A549 treated with AZD2906 at 1 μM for 4 hours (cell line): ENCODE data around the gene EIF3C. TPM values are rescaled to one million over a fixed set of nuclear protein-coding genes. Genes with fewer than 3 reads are reported as not detected.

Experiments used
- total RNA-seq: library from RNA; stranded (reverse); fragments of 200-300 nt; extraction: Qiagen RNA extraction; gene quantifications from 5 replicates; pipeline ENCODE4 v1.2.3, GENCODE V29; 2022

EIF3C gene
- total RNA-seq: 203 to 364 TPM (median 349 TPM) in 5 replicates

GRCh38 chr16:28711220-28712083 lies at the start of gene EIF3C:
Gene EIF3C (plus strand): TSS chr16:28711464. CDS start chr16:28711687, 223 bp downstream.

GRCh38 chr16:28751487-28751886 lies 40.2 kb downstream of the EIF3C start, which contains the start of gene NPIPB9:
Gene NPIPB9 (plus strand): TSS chr16:28751787.

Other genes starting within 250 kb of the EIF3C start
- 0.11 to 0.36 TPM (median 0.21 TPM) in 4 of 5 replicates, not detected in the other for gene NPIPB7, start 239.1 kb upstream of the EIF3C start, total RNA-seq
- gene CLN3, start 219.4 kb upstream of the EIF3C start, total RNA-seq: 19.6 to 39.3 TPM (median 32.8 TPM) in 5 replicates
- gene APOBR, start 216.8 kb upstream of the EIF3C start, total RNA-seq: 0.03 to 0.13 TPM (median 0.05 TPM) in 5 replicates
- not detected in 5 replicates for gene IL27, start 204.6 kb upstream of the EIF3C start, total RNA-seq
- gene NUPR1, start 172.5 kb upstream of the EIF3C start, total RNA-seq: 10.8 to 18.9 TPM (median 14.9 TPM) in 5 replicates
- gene SGF29, start 157.5 kb upstream of the EIF3C start, total RNA-seq: 22.2 to 23.7 TPM (median 22.4 TPM) in 5 replicates
- 0.07 to 0.14 TPM in 2 of 5 replicates, not detected in the others for gene SULT1A2, start 114.4 kb upstream of the EIF3C start, total RNA-seq
- gene SULT1A1, start 101.4 kb upstream of the EIF3C start, total RNA-seq: 4.5 to 6.0 TPM (median 5.7 TPM) in 5 replicates
- gene NPIPB8, start 73.4 kb upstream of the EIF3C start, total RNA-seq: 0.32 to 0.44 TPM (median 0.39 TPM) in 3 of 5 replicates, not detected in the others
- gene NPIPB9, start 40.3 kb downstream of the EIF3C start, total RNA-seq: 1.1 to 1.7 TPM (median 1.4 TPM) in 5 replicates
- 82.9 to 130 TPM (median 121 TPM) in 5 replicates for gene ATXN2L, start 111.5 kb downstream of the EIF3C start, total RNA-seq
- 221 to 309 TPM (median 290 TPM) in 5 replicates for gene TUFM, start 134.9 kb downstream of the EIF3C start, total RNA-seq
- 20.6 to 31.7 TPM (median 26.7 TPM) in 5 replicates for gene SH2B1, start 152.4 kb downstream of the EIF3C start, total RNA-seq
- 1.3 to 5.2 TPM (median 1.5 TPM) in 5 replicates for gene ATP2A1, start 167.0 kb downstream of the EIF3C start, total RNA-seq
- 7.3 to 10.4 TPM (median 8.7 TPM) in 5 replicates for gene RABEP2, start 213.8 kb downstream of the EIF3C start, total RNA-seq
- not detected in 5 replicates for gene CD19, start 220.5 kb downstream of the EIF3C start, total RNA-seq
- 18.8 to 27.7 TPM (median 24.8 TPM) in 5 replicates for gene NFATC2IP, start 239.5 kb downstream of the EIF3C start, total RNA-seq